Right renal cortex interstitium (tissue), 3 donors: ENCODE measurements around the gene CDK18. TPM values are rescaled to one million over a fixed set of nuclear protein-coding genes. Genes with fewer than 3 reads are reported as not detected.
"Not testable (repeated sequence)": the region's sequence is repeated elsewhere in the genome, so short reads cannot be mapped to it uniquely, and the experiment has no call there.

Experiments used
- DNase-seq, 3 donors: peaks; one replicate each; pipeline ENCODE4 v3.0.0-alpha.2; 2013; ENCODE audit warnings: low read depth in 3 of 3, low spot score in 2 of 3
- polyA plus RNA-seq, 3 donors: library from polyadenylated mRNA; unstranded; fragments of 120-200 nt; gene quantifications; one replicate each; pipeline ENCODE4 v1.2.1, GENCODE V29; 2013; ENCODE audit not compliant: insufficient read length in 3 of 3

Gene CDK18
- polyA plus RNA-seq: 10 to 100 TPM; 17.4 to 22.1 (median 18.2) TPM

GRCh38 chr1:205504311-205505075 is at the start of gene CDK18:
CDK18 (plus strand) TSS chr1:205504669; CDS start chr1:205523168, 18,499 bp downstream.
- DNase-seq: peak in 1 of 3 donors; percentile 67

DNA sequence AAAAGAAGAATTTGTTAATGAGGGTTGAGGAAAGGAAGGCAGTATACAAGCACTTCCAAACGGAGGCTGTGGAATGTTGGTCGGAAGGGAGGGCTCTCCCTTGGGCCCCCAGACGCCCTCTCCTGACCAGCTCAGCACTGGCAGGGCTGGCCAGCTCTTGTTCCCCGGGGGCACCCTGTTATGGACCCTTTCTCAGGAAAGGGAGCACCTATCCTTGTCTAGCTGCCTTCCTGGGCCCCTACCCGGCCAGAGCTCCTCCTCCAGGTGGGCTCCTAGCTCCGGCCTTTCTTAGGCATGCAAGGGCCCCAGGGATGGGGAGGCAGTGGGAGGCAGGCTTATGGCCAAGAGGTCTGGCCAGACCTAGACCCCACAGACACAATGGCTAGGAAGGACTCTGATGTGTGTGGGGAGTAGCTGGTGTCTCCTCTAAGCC is 49.5 kb upstream of the CDK18 start:
- DNase-seq: no peak

- no peak for DNase-seq
These were observed 48.7 kb upstream of the CDK18 start, which contains the start of gene BLACAT1 for GRCh38 chr1:205455581-205456382. BLACAT1 (minus strand) TSS chr1:205456045.

- DNase-seq: no peak
These were observed 48.0 kb upstream of the CDK18 start for GRCh38 chr1:205456383-205456867.

DNA sequence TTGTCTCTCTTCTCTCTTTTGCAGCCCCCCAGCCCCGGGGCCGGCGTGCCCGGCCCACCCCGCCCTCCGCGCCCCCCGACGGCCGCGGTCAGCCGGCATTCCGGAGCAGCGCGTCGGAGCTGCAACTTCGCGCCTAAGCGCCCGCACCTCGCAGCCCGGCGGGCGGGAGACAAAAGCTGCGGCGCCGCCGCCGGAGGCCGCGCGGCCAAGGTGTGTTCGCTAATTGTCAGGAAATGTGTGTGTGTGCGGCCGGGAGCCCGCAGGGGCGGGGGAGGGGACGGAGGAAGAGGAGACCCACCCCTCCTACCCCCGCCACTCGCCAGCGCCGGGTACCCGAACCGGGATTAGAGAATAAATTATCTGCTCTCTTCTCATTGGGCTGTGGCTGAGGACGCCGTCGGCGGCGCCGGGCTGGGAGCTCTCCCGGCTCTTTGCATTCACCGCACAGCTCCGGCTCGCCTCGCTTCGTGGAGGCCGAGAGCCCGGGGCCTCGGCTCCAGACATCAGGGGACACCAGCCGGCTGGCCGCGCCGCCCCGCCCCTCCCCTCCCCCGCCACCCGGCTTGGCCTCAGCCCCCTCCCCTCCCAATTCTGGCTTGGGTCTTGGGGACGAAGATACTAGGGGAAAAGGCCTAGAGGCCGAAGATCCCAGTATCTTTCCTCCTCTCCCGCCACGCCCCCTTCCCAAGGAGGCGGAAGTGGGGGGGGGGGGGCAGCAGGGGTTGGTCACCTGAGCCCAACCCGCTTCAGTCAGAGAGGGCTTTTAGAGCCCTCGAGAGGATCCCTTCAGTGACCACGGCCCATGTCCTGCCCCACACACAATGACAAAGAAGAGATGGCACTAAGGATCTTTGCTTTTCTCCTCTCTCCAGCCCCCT is 47.4 kb upstream of the CDK18 start:
- DNase-seq: no peak

DNA sequence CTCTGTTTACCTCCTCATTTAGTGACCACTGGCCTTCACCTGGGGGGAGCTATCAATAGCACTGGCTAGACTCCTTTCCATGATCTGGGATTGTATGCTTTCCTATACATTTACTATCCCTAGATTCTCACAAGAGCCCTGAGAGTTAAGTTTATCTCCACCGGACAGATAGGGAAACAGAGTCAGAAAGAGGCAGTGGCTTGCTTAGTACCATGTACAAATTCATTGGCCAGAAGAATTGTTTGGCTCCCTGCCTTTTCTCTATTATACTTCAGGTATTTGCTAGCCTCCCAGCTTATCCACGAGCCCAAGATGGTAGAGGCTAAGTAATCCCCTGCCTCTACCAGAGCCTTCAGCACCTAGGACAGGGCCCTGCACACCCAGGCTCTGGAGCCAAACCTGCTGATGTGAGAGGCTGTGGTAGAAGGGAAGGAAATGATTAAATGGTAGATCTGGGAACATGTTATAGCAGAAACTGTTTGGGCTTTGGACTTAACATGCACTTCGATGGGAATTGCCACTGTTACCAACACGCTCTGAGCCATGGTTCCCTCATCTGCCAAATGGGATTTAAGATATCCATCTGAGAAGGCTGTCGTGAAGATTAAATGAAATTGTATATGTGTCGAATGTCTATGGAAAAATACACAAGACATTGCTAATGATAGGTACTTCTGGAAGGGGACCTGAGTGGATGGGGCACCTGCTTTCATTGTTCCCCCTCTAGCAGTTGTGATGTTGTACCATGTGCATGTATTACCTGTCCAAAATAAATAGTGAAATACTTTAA is 45.5 kb upstream of the CDK18 start:
- no peak for DNase-seq

DNA sequence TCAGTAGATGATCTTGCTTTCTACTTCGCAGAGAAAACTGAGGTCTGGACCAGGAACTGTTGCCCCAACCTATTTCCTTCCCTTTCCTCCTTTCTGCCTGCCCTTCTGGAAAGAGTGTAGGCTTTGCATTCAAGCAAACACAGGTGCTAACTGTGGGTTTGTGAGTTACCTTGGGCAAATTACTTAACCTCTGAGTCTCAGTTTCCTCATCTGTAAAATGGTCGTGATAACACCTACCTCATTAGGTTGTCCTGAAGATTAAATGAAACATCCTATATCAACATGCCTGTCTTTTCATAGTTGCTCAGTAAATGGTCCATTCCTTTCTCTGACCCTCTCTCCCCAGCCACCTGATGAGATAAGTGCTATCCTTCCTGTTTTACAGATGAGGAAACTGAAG is 39.1 kb upstream of the CDK18 start:
- DNase-seq: no peak

GRCh38 chr1:205466595-205467220 is 37.8 kb upstream of the CDK18 start:
- no peak for DNase-seq

DNA sequence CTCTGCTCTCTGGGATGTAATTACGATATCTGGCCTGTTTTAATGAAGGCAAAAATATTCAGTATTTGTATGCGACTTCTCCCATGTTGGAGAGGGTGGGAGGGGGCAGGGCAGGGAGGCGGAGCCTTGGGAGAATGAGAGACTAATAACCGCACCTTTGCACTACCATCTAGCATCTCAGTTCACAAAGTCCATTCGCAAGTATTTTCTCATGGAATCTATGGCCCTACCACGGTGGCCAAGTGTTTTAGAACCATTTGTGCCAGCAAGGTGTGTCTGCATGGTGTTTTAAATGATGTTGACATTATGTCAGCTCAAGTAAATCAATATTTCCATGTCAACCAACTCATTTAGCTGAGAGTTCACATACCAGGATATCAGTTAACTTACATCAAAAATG is 34.3 kb upstream of the CDK18 start:
- DNase-seq: no peak

- no peak for DNase-seq
These were observed 31.6 kb upstream of the CDK18 start for GRCh38 chr1:205472737-205473441.

- no peak for DNase-seq
These were observed 31.0 kb upstream of the CDK18 start for GRCh38 chr1:205473475-205473874.

- no peak for DNase-seq
These were observed 30.5 kb upstream of the CDK18 start for GRCh38 chr1:205473966-205474365.

GRCh38 chr1:205474571-205474970 is 29.9 kb upstream of the CDK18 start:
- no peak for DNase-seq

GRCh38 chr1:205475855-205476254 is 28.6 kb upstream of the CDK18 start:
- DNase-seq: no peak

- DNase-seq: no peak
These were observed 27.8 kb upstream of the CDK18 start for GRCh38 chr1:205476648-205477047.

GRCh38 chr1:205477121-205477758 is 27.2 kb upstream of the CDK18 start:
- no peak for DNase-seq

GRCh38 chr1:205477759-205478247 is 26.7 kb upstream of the CDK18 start:
- no peak for DNase-seq

- DNase-seq: not testable (repeated sequence)
These were observed 25.5 kb upstream of the CDK18 start for GRCh38 chr1:205478985-205479384.
